Coronary artery (tissue), 2 donors: Measurements from ENCODE around the gene OMD.
A peak's percentile ranks its signal among the peaks of the same experiment; 100 is the strongest.

ENCODE experiments used
- DNase-seq: peaks from one replicate; pipeline ENCODE4 v3.0.0-alpha.2; 2017; ENCODE audit warnings: low spot score
- H3K27ac ChIP-seq, 2 donors: fragments of 200-600 bp; sonication (generic); one replicate each; pipeline ENCODE4 v1.5.1; 2016 to 2019
- H3K4me3 ChIP-seq: fragments of 200-600 bp; sonication (generic); 2 replicates; pipeline ENCODE4 v1.5.1; 2016; ENCODE audit warnings: mild to moderate bottlenecking, moderate library complexity
- TF ChIP-seq, protein P1 (sequence below): fragments of 200-600 bp; sonication (generic); IDR thresholded peaks from one replicate; pipeline ENCODE4 v1.5.1; 2019; ENCODE audit warnings: antibody characterized with exemption

OMD gene

DNA sequence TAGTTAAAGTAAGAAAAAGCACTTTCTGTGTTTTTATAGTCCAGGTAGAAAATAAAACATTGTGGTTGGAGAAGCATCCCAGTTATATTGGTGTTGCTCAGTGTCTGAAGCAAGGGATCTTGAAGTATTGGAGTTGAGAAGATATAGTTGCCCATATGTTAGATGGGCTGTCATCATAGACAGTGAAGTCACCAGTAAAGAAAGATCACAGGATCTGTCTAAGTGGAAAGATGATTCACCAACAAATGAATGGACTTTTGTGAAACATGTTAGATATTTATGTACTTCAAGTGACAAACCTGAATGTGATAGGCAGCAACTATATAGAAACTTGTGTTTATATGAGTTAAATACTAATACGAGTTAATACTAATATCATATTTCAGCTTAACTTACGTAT, 31.6 kb downstream of the OMD start:
- DNase-seq, result no peak
- TF ChIP-seq, protein P1, sequence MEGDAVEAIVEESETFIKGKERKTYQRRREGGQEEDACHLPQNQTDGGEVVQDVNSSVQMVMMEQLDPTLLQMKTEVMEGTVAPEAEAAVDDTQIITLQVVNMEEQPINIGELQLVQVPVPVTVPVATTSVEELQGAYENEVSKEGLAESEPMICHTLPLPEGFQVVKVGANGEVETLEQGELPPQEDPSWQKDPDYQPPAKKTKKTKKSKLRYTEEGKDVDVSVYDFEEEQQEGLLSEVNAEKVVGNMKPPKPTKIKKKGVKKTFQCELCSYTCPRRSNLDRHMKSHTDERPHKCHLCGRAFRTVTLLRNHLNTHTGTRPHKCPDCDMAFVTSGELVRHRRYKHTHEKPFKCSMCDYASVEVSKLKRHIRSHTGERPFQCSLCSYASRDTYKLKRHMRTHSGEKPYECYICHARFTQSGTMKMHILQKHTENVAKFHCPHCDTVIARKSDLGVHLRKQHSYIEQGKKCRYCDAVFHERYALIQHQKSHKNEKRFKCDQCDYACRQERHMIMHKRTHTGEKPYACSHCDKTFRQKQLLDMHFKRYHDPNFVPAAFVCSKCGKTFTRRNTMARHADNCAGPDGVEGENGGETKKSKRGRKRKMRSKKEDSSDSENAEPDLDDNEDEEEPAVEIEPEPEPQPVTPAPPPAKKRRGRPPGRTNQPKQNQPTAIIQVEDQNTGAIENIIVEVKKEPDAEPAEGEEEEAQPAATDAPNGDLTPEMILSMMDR, result no peak
- peak overlapping the region; percentile 53 to 55 for H3K27ac ChIP-seq
- no peak overlapping the region for H3K4me3 ChIP-seq

DNA sequence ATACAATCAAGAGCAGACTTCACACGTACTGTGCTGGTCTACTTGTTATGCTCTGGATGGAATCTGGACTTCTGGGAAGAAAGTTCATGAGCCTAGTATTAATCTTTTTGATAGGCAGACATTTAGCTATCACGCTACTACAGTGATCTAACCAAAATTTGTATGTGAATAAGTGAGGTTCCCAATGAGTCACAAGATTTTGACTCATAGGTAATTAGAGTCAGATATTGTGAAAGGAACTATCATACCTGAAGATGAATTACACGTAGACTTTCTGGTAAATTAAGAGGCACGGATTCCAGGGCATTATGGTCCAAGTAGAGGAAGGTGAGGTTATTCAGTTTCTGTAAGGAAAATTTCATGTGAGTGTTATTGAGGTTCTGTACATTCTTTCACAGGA, 38.3 kb downstream of the OMD start:
- Histone ChIP-seq H3K4me3 (no peak overlapping the region), H3K27ac (peak overlapping the region; percentile 67 to 79)
- no peak for DNase-seq
- TF ChIP-seq, protein P1, result no peak

DNA sequence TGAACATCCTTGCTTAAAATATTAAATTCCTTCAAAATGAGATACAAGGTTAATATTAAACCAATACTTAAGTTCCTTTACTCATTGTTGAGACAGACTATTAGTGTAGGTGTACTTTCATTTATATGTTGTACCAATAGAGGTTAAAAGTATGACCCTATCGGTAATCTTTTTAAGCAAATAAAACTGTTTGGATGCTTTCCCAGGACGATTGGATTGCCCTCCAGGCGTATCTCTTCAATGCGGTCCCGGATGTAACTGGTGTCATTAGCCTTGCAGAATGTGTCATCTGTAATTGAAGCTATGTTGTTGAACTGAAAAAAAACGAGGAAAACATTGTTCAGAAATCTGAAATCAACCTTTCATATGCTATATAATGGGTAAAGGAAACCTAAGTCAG, 38.8 kb downstream of the OMD start:
- TF ChIP-seq, protein P1, result no peak
- no peak for DNase-seq
- Histone ChIP-seq H3K27ac (peak overlapping the region; percentile 67 to 79), H3K4me3 (no peak overlapping the region)

DNA sequence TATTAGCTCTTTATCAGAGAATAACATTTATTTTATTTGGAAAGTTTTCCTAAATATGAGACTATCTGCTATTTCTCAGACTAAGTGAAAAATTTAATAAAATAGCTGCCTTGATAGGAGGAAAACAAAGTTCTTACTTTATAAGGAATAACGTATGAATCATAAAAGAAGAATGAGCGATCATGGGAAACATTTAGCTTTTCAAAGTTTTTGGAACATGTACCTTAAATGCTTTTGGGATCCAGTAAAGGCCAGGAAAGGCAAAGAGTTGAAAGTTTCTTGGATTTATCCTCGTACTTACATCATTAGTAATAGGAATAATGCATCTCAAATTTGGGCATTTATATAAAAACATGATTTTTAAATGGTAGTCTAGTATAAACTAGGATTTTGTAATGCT, 39.3 kb downstream of the OMD start:
- H3K27ac ChIP-seq, result peak overlapping the region; percentile 67 to 79
- TF ChIP-seq, protein P1, result no peak
- H3K4me3 ChIP-seq, result no peak overlapping the region
- no peak for DNase-seq

DNA sequence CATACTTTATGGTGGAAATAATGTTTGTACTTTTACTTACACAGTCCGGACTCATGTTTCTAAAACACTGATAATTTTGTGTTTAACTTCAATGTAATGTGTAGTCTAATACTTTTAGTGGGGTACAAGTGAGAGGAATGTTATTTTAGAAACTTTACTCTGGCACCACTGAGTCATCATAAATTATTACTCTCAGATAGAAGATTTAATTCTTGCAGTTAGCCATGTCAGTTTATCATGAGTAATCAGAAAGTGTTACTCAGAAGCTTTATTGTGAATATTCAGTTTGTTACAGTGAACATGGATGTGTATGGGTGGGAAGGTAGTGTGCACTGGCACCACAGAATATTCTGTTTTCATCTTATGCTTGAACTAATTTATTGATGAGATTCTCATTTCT, 39.9 kb downstream of the OMD start:
- peak overlapping the region; percentile 67 to 79 for H3K27ac ChIP-seq
- no peak overlapping the region for H3K4me3 ChIP-seq
- TF ChIP-seq, protein P1, result no peak
- no peak for DNase-seq

DNA sequence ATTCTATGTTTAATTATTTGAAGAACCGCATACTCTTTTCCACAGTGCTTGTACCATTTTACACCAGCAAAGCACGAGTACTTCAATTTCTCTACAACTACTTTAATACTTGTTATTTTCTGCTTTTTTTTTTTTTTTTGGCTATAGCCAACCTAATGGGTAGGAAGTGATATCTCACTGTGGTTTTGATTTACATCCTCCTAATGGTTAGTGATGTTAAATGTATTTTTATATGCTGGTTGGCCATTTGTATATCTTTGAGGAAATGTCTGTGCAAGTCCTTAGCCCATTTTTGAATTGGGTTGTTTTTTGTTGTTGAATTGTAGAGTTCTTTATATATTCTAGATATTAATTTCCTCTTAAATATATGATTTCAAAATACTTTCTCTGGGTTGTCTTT, 42.5 kb downstream of the OMD start:
- H3K27ac ChIP-seq, result no peak overlapping the region
- no peak for DNase-seq
- TF ChIP-seq, protein P1, result no peak
- H3K4me3 ChIP-seq, result no peak overlapping the region

DNA sequence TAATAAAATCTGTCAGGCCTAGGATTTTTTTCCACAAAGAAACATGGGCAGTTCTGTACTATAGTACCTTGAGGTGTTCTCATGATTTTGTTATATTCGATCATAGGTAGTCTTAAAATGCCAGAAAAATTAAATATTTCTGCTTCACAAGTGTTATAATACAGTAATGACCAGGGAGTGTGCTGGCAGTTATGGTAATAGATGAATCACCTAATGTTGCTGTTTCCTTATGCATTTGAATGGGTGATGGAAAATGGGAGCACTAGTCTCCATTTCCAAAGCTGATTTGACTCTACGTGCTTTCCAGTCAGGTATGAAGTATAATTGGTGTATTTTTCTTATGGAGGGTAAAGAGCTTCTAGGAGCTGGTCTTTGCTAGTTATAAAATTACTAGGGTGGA, 43.7 kb downstream of the OMD start:
- no peak for DNase-seq
- TF ChIP-seq, protein P1, result no peak
- H3K27ac ChIP-seq, result no peak overlapping the region
- no peak overlapping the region for H3K4me3 ChIP-seq
